ENCODE results near the gene FSTL4.

The FSTL4 gene

GRCh38 chr5:133595465-133595864, 16.9 kb downstream of the FSTL4 start:
- WGBS (ENCODE audit: insufficient coverage, insufficient read length): no CpG with 5 or more reads among the region's 5 CpGs
- H3K27me3 ChIP-seq (ENCODE audit: control insufficient read depth, insufficient read depth, low read length): no peaks in the 10 kb centered on the region
- no peak for DNase-seq (ENCODE audit: low read depth, low spot score)
- no peaks in the 10 kb centered on the region for H3K4me1 ChIP-seq (ENCODE audit: control insufficient read depth, insufficient read depth, low read length)
- H3K9me3 ChIP-seq (ENCODE audit: control insufficient read depth, insufficient read depth, low read length): no peaks in the 10 kb centered on the region
- H3K4me3 ChIP-seq (ENCODE audit: low read length): no peak overlapping the region
- no peak overlapping the region for H3K27ac ChIP-seq (ENCODE audit: low read length)
- no peaks in the 10 kb centered on the region for H3K36me3 ChIP-seq (ENCODE audit: control insufficient read depth, insufficient read depth, low read length)

- H3K4me3 ChIP-seq (ENCODE audit: low read length): no peak overlapping the region
- no peaks in the 10 kb centered on the region for H3K4me1 ChIP-seq (ENCODE audit: control insufficient read depth, insufficient read depth, low read length)
- H3K9me3 ChIP-seq (ENCODE audit: control insufficient read depth, insufficient read depth, low read length): no peaks in the 10 kb centered on the region
- no peak overlapping the region for H3K27ac ChIP-seq (ENCODE audit: low read length)
- H3K36me3 ChIP-seq (ENCODE audit: control insufficient read depth, insufficient read depth, low read length): no peaks in the 10 kb centered on the region
- DNase-seq (ENCODE audit: low read depth, low spot score): no peak
- WGBS (ENCODE audit: insufficient coverage, insufficient read length): no CpG with 5 or more reads among the region's 1 CpG
- H3K27me3 ChIP-seq (ENCODE audit: control insufficient read depth, insufficient read depth, low read length): no peaks in the 10 kb centered on the region
Observed at GRCh38 chr5:133589286-133589685, 23.1 kb downstream of the FSTL4 start.

- WGBS (ENCODE audit: insufficient coverage, insufficient read length): no CpG with 5 or more reads among the region's 7 CpGs
- no peak for DNase-seq (ENCODE audit: low read depth, low spot score)
- H3K36me3 ChIP-seq (ENCODE audit: control insufficient read depth, insufficient read depth, low read length): no peaks in the 10 kb centered on the region
- no peak overlapping the region for H3K4me3 ChIP-seq (ENCODE audit: low read length)
- H3K27me3 ChIP-seq (ENCODE audit: control insufficient read depth, insufficient read depth, low read length): no peaks in the 10 kb centered on the region
- no peaks in the 10 kb centered on the region for H3K4me1 ChIP-seq (ENCODE audit: control insufficient read depth, insufficient read depth, low read length)
- H3K27ac ChIP-seq (ENCODE audit: low read length): no peak overlapping the region
- H3K9me3 ChIP-seq (ENCODE audit: control insufficient read depth, insufficient read depth, low read length): no peaks in the 10 kb centered on the region
Observed at GRCh38 chr5:133582971-133583370, 29.4 kb downstream of the FSTL4 start.

- H3K9me3 ChIP-seq (ENCODE audit: control insufficient read depth, insufficient read depth, low read length): no peaks in the 10 kb centered on the region
- no peak overlapping the region for H3K27ac ChIP-seq (ENCODE audit: low read length)
- no peaks in the 10 kb centered on the region for H3K36me3 ChIP-seq (ENCODE audit: control insufficient read depth, insufficient read depth, low read length)
- H3K4me3 ChIP-seq (ENCODE audit: low read length): no peak overlapping the region
- no peak for DNase-seq (ENCODE audit: low read depth, low spot score)
- no peaks in the 10 kb centered on the region for H3K27me3 ChIP-seq (ENCODE audit: control insufficient read depth, insufficient read depth, low read length)
- no CpG with 5 or more reads among the region's 5 CpGs for WGBS (ENCODE audit: insufficient coverage, insufficient read length)
- H3K4me1 ChIP-seq (ENCODE audit: control insufficient read depth, insufficient read depth, low read length): peaks cover under 1% of the 10 kb centered on the region; the same call in 1 of the 2 replicates
Observed at GRCh38 chr5:133581918-133582317, 30.4 kb downstream of the FSTL4 start.

GRCh38 chr5:133581348-133581747, 31.0 kb downstream of the FSTL4 start:
- no peak for DNase-seq (ENCODE audit: low read depth, low spot score)

GRCh38 chr5:133580618-133581017, 31.7 kb downstream of the FSTL4 start:
- Histone ChIP-seq H3K9me3 (ENCODE audit: control insufficient read depth, insufficient read depth, low read length) (no peaks in the 10 kb centered on the region), H3K4me3 (ENCODE audit: low read length) (no peak overlapping the region), H3K27me3 (ENCODE audit: control insufficient read depth, insufficient read depth, low read length) (no peaks in the 10 kb centered on the region), H3K36me3 (ENCODE audit: control insufficient read depth, insufficient read depth, low read length) (no peaks in the 10 kb centered on the region), H3K27ac (ENCODE audit: low read length) (no peak overlapping the region), H3K4me1 (ENCODE audit: control insufficient read depth, insufficient read depth, low read length) (peaks cover 1% of the 10 kb centered on the region; the same call in 1 of the 2 replicates)
- no CpG with 5 or more reads among the region's 7 CpGs for WGBS (ENCODE audit: insufficient coverage, insufficient read length)
- no peak for DNase-seq (ENCODE audit: low read depth, low spot score)

More at GRCh38 chr5:133581348-133581747, 31.0 kb downstream of the FSTL4 start:
- WGBS (ENCODE audit: insufficient coverage, insufficient read length): no CpG with 5 or more reads among the region's 5 CpGs
- Histone ChIP-seq H3K27ac (ENCODE audit: low read length) (no peak overlapping the region), H3K36me3 (ENCODE audit: control insufficient read depth, insufficient read depth, low read length) (no peaks in the 10 kb centered on the region), H3K4me3 (ENCODE audit: low read length) (no peak overlapping the region), H3K9me3 (ENCODE audit: control insufficient read depth, insufficient read depth, low read length) (no peaks in the 10 kb centered on the region), H3K4me1 (ENCODE audit: control insufficient read depth, insufficient read depth, low read length) (peaks cover 1% of the 10 kb centered on the region; the same call in 1 of the 2 replicates), H3K27me3 (ENCODE audit: control insufficient read depth, insufficient read depth, low read length) (no peaks in the 10 kb centered on the region)

GRCh38 chr5:133579766-133580165, 32.6 kb downstream of the FSTL4 start:
- Histone ChIP-seq H3K9me3 (ENCODE audit: control insufficient read depth, insufficient read depth, low read length) (no peaks in the 10 kb centered on the region), H3K4me1 (ENCODE audit: control insufficient read depth, insufficient read depth, low read length) (peaks cover 1% of the 10 kb centered on the region; the same call in 1 of the 2 replicates), H3K27me3 (ENCODE audit: control insufficient read depth, insufficient read depth, low read length) (no peaks in the 10 kb centered on the region), H3K27ac (ENCODE audit: low read length) (no peak overlapping the region), H3K36me3 (ENCODE audit: control insufficient read depth, insufficient read depth, low read length) (no peaks in the 10 kb centered on the region), H3K4me3 (ENCODE audit: low read length) (no peak overlapping the region)
- no CpG with 5 or more reads among the region's 4 CpGs for WGBS (ENCODE audit: insufficient coverage, insufficient read length)
- no peak for DNase-seq (ENCODE audit: low read depth, low spot score)

- Histone ChIP-seq H3K4me1 (ENCODE audit: control insufficient read depth, insufficient read depth, low read length) (no peaks in the 10 kb centered on the region), H3K27ac (ENCODE audit: low read length) (no peak overlapping the region), H3K9me3 (ENCODE audit: control insufficient read depth, insufficient read depth, low read length) (no peaks in the 10 kb centered on the region), H3K36me3 (ENCODE audit: control insufficient read depth, insufficient read depth, low read length) (no peaks in the 10 kb centered on the region), H3K27me3 (ENCODE audit: control insufficient read depth, insufficient read depth, low read length) (no peaks in the 10 kb centered on the region), H3K4me3 (ENCODE audit: low read length) (no peak overlapping the region)
- WGBS (ENCODE audit: insufficient coverage, insufficient read length): no CpG with 5 or more reads among the region's 1 CpG
- no peak for DNase-seq (ENCODE audit: low read depth, low spot score)
Observed at GRCh38 chr5:133569347-133569746, 43.0 kb downstream of the FSTL4 start.

GRCh38 chr5:133565993-133566392, 46.3 kb downstream of the FSTL4 start:
- peak; percentile 29 for DNase-seq (ENCODE audit: low read depth, low spot score)
- Histone ChIP-seq H3K9me3 (ENCODE audit: control insufficient read depth, insufficient read depth, low read length) (no peaks in the 10 kb centered on the region), H3K4me1 (ENCODE audit: control insufficient read depth, insufficient read depth, low read length) (no peaks in the 10 kb centered on the region), H3K27me3 (ENCODE audit: control insufficient read depth, insufficient read depth, low read length) (no peaks in the 10 kb centered on the region), H3K36me3 (ENCODE audit: control insufficient read depth, insufficient read depth, low read length) (no peaks in the 10 kb centered on the region), H3K27ac (ENCODE audit: low read length) (no peak overlapping the region), H3K4me3 (ENCODE audit: low read length) (no peak overlapping the region)
- no CpG with 5 or more reads among the region's 3 CpGs for WGBS (ENCODE audit: insufficient coverage, insufficient read length)

GRCh38 chr5:133564921-133565565, 47.3 kb downstream of the FSTL4 start:
- no peaks in the 10 kb centered on the region for H3K9me3 ChIP-seq (ENCODE audit: control insufficient read depth, insufficient read depth, low read length)
- H3K4me3 ChIP-seq (ENCODE audit: low read length): no peak overlapping the region
- no peaks in the 10 kb centered on the region for H3K27me3 ChIP-seq (ENCODE audit: control insufficient read depth, insufficient read depth, low read length)
- no peak overlapping the region for H3K27ac ChIP-seq (ENCODE audit: low read length)
- H3K4me1 ChIP-seq (ENCODE audit: control insufficient read depth, insufficient read depth, low read length): no peaks in the 10 kb centered on the region
- no CpG with 5 or more reads among the region's 4 CpGs for WGBS (ENCODE audit: insufficient coverage, insufficient read length)
- H3K36me3 ChIP-seq (ENCODE audit: control insufficient read depth, insufficient read depth, low read length): no peaks in the 10 kb centered on the region
- DNase-seq (ENCODE audit: low read depth, low spot score): no peak

- Histone ChIP-seq H3K27ac (ENCODE audit: low read length) (no peak overlapping the region), H3K4me1 (ENCODE audit: control insufficient read depth, insufficient read depth, low read length) (no peaks in the 10 kb centered on the region), H3K27me3 (ENCODE audit: control insufficient read depth, insufficient read depth, low read length) (no peaks in the 10 kb centered on the region), H3K4me3 (ENCODE audit: low read length) (no peak overlapping the region), H3K36me3 (ENCODE audit: control insufficient read depth, insufficient read depth, low read length) (no peaks in the 10 kb centered on the region), H3K9me3 (ENCODE audit: control insufficient read depth, insufficient read depth, low read length) (no peaks in the 10 kb centered on the region)
- no CpG with 5 or more reads among the region's 10 CpGs for WGBS (ENCODE audit: insufficient coverage, insufficient read length)
- no peak for DNase-seq (ENCODE audit: low read depth, low spot score)
Observed at GRCh38 chr5:133562554-133562953, 49.8 kb downstream of the FSTL4 start.
